Stimulated activated naive CD8-positive, alpha-beta T cell treated with anti-CD3 and anti-CD28 coated beads, Interleukin-15, Interleukin-2, amounts not matched to agents 100 U/mL and 50 U/mL, for 24 hours (primary cell): Measurements from ENCODE around the gene CACUL1.
"Not testable (repeated sequence)": the region's sequence is repeated elsewhere in the genome, so short reads cannot be mapped to it uniquely, and the experiment has no call there.

Experiments used
- ATAC-seq: fragments of 150-1000 bp; cut with Tn5 transposase; one replicate; pipeline ENCODE4 v1.10.0; 2021
- DNase-seq: peaks from one replicate; pipeline ENCODE4 v3.0.0; 2021

Gene CACUL1

DNA sequence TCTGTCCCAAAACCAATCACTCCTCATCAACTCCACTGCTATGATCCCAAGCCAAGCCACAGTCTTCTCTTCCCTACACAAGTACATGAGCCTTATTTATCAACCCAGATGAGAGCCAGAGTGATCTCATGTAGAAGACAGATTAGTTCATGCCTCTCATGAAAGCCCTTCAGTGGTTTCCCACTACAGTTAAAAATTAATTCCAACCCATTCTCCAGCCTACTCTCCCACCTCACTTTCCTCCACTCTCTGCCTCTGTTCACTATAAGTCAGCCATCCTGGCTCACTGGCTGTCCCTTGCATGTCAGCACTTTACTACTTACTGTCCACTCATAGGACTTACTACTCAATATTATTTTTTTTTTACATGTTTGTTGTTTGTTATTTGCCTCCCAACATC is 67.3 kb downstream of the CACUL1 start:
- ATAC-seq (no peak), DNase-seq (no peak)

DNA sequence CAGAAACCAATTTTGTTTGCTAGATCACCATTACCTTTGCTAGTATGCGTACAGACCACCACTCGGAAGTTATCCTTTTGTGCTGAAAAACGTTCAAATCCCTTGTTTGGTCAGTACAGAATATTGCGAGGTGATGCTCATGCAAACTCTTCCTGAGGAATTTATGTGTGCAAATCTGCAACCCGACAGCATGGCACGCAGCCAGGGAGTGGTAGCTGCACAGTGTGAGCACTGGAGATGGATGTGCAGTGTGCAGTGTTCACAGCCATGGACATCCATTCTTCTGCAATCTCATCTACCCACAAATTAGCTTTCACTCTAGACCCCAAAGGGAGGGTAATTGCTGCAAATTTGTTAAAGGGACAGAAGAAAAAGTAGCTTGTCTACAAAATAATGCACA is 72.2 kb downstream of the CACUL1 start:
- ATAC-seq (no peak), DNase-seq (no peak)

DNA sequence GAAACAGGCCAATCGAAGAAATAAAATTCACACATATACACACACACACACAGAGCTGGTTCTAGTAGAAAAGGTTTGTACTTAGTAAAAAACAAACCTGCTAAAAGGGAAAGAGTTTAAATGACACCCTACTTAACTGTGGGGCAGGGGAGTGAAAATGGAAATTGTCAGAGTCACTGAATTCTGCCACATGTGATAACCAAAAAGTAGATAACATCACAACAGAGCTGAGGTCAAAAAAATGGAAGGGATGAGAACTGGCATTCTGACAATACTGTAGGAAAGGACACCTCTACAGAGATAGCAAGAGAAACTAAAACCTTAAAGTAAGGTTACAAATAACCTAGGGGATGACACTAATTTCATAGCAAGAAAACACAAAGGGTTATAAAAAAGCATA is 74.6 kb downstream of the CACUL1 start:
- DNase-seq = no peak
- ATAC-seq = no peak

DNA sequence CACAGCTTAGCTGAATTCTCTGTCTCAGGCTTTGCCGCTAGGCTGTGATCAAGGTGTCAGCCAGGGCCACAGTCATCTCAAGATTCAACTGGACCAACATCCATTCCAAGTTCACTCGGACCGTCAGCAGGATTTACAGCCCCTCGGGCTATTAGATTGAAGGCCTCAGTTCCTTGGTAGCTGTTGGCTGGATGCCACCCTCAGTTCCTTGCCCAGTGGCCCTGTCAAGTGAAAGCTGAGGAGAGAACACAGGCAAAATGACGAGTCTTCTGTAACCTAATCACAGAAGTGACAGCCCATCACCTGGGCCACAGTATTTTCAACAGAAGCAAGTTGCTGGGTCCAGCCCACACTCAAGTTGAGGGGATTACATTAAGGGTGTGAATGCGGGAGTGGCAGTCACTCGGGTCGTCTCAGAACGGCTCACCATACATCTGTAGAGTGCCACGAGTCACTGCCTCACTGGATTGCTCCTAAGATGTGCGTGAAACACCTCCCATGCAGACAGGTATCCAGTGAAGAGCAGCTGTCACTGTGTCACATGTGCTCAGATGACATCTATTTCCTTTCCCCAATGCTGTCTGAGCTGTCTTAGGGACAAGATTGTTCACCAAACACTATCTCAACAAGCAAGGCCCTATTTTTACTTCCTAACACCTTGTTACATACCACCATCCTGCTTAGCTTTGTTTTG is 80.4 kb downstream of the CACUL1 start:
- DNase-seq (no peak), ATAC-seq (peak; percentile 35)

DNA sequence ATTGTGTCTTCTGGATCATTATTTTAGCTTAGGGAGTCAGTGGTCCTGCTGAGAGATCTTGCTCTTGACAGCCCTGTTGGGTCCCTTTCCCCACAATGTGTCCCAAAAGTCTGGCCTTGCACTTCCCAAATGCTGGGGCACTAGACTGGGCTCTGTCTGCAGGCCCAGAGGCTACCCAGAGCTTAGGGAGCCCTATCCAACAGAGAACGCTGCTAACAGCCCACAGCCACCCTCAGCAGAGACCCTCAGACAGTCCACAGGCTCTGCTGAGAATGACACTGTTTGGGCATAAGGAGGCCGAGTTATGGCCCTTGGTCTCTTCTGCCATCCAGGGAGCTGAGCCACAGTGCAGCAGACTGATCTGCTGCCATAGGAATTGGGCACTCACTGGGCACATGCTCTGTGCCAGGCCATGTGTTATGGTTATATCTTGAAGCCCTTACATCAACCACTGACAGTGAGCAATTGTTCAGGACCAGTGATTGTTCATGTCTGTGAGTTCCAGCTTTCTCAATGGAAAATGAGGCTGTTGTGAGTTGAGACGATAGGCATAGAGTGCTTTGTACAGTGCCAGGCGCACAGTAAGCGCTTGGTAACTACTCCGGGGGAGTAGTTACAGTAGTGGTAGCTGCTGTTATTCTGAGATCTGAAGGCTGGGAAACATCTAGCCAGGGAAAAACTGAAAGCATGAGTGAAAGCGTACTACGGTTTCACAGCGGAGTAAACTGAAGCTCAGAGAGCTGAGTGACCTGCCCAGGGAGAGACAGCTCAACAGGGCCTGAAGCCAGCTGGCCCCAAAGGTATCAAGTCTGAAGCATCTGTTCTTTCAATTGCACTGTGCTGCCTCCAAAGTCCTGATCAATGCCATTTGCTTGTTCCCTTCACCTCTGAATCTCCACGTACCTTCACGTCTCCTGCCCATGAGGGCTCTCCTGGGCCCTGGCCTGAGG is 81.7 kb downstream of the CACUL1 start:
- ATAC-seq = peak; percentile 17
- no peak for DNase-seq

DNA sequence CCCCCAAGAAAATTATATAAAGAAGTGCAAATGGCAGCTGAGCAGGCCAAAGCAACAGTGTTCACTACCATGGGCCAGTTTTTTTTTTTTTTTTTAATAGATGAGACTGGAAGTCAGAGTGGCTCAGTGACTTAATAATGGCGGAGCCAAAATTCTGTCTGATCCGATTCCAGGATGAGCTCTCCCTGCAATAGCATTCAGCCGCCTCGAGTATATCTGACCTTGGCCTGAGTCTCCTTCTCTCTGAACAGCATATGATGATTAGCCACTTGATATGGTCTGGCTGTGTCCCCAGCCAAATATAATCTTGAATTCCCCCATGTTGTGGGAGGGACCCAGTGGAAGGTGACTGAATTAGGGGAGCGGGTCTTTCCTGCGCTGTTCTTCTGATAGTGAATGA is 82.6 kb downstream of the CACUL1 start:
- ATAC-seq = no peak
- DNase-seq = no peak

DNA sequence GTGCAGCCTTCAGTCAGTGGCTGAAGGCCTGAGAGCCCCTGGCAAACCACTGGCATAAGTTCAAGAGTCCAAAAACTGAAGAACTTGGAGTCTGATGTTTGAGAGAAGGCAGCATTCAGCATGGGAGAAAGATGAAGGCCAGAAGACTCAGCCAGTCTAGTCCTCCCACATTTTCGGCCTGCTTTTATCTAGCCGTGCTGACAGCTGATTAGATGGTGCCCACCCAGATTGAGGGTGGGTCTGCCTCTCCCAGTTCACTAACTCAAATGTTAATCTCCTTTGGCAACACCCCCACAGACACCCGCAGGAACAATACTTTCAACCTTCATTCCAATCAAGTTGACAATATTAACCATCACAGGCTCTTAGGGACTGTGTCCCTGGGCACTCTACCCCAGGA is 83.5 kb downstream of the CACUL1 start:
- not testable (repeated sequence) for ATAC-seq, DNase-seq

DNA sequence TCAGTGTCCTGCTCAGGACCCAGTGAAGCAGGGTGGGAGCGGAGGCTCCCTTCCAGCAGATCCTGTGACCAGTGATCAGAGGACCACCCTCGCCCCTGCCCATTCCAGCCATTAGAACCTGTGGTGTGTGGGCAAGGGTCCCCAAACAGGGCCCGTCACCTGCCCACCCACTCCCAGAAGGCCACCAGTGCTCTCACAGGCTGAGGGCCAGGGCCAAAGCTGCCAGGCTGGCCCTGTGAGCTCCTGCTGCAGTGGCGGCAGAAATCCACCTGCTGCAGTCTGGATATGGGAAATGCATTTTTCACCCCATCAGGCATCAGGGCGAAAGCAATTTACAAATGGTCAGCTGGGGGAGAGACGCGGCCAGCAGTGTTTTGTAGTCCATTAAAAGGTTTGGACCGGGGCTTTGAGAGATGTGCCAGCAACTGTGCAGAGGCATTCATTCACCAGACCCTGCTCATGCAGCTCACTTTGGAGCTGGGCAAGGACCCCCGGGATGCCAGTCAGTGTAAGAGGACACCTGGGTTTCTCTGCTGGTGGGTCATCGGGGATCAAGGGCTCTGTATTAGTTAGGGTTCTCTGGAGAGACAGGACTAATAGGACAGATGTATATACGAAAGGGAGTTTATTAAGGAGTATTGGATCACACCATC is 84.2 kb downstream of the CACUL1 start:
- ATAC-seq = no peak

DNA sequence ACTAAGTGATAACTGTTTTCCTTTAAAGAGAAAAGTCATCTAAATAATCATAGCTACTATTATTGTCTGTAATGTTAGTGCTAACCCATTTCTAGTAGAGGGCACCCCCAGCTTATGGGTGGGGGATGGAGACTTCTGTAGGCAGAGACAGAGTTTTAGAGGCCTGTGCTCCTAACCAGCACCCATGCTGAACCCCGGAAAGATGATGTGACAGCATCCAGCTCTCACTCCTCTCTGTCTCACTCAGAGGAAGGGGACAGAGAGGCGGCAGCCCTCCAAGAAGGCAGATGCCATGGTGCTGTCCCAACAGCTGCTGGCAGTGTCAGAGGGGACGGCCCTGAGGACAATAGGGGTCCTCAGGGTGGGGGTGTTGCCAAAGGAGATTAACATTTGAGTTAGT is 84.9 kb downstream of the CACUL1 start:
- ATAC-seq (no peak), DNase-seq (no peak)

More for the DNA sequence above, 84.2 kb downstream of the CACUL1 start:
- no peak for DNase-seq

DNA sequence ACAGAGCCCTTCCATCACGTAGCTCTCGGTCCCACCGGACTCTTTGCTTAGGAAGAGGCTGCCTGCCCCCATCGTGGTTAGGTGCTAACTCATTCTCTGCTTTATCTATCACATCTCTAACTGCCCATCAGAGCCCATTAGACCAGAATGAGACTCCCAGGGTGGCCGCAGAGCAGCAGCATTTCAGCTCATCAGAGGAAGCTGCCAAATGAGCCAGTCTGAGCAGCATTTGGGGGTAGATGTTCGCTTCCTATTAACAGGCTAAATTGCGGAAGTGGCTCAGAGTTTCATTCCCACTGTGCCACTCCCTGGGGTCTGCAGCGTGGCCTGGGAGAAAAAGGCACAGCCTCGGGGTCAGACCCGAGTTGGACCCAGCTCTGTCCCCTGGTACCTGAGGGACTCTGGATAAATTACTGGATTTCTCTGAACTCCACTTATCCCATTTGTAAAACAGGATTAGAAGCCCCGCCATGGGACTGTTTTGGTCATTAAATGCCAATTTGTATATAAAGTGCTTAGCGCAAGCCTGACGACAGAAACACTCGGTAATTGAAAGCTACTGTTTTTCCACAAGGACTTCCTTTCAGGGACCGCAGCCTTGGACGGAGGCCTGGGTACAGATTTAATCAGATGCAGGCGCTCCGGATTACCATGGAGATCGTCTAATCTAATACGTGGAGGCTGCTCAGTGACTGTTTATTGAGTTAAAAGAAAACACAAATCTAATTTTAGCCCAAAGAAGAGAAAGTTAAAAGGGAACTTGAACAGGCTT is 85.6 kb downstream of the CACUL1 start:
- ATAC-seq (peak; percentile 21), DNase-seq (no peak)

DNA sequence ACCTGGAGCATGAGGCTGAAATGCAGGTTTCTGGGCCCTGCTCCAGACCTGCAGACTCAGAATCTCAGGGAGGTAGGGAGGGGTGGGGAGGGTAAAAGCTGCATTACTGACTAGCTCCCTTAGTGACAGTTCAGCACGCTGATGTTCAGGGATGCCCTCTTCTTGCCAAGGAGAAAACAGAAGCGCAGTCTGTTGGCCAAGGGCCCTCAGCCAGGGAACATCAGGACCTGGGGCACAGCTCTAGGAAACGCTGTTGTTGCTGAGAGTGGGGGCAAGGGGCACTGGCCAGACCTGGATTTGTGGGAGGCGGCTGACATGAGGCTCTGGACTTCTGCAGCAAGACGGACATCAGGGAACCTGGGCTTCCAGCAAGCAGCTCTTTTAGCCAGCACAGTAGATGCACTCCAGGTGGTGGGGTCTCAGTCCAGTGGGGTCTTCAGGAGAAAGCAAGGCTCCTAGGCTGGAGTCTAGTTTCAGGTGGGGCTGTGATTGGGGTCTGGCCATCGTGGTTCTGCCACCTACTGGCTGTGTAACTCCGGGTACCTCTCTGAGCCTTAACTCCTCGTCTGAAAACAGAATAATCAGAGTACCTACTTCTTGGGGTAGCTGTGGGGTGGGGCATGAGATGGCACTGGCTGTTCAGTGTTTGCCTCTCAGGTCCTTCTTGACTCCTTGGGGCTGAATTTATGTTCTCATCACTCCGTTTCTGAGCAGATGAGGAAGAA is 86.4 kb downstream of the CACUL1 start:
- no peak for ATAC-seq
- no peak for DNase-seq

DNA sequence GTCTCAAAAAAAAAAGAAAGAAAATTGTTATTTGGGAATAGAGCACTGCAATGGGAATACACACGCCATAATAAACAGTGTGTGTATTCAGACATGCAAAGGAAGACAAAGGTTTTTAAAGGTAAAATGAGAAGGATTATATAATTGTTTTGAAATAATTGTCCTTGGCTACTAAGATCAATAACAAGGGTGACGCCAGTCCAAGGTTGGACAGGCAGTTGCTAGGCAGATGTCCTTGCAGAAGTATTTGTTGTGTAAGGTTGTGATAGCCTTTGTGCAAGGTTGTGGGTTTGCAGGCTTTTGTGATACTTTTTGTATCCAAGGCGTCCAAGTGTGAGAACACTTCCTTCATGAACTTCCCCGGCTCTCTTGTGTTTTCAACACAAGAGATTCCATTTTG is 87.0 kb downstream of the CACUL1 start:
- no peak for ATAC-seq

DNA sequence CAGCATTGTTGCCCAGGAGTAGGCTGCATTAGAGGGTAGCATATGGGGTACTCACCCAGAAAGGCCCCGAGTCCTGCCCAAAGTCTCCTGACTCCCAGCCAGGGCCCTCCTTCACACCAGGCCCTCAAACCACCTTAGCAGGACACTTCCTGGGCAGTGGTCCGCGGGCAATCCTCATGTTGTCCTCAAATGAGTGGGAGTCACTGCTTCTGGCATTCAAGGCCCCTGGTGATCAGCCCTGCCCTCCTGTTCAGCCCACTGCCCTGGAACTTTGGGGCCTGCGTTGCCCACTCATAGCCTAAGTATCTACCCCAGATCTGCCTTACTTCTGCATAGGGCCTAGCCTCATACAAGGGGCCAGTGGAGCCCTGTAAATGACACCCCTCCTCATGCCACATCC is 88.4 kb downstream of the CACUL1 start:
- DNase-seq = no peak
- ATAC-seq = no peak

More for the DNA sequence above, 87.0 kb downstream of the CACUL1 start:
- DNase-seq = no peak

DNA sequence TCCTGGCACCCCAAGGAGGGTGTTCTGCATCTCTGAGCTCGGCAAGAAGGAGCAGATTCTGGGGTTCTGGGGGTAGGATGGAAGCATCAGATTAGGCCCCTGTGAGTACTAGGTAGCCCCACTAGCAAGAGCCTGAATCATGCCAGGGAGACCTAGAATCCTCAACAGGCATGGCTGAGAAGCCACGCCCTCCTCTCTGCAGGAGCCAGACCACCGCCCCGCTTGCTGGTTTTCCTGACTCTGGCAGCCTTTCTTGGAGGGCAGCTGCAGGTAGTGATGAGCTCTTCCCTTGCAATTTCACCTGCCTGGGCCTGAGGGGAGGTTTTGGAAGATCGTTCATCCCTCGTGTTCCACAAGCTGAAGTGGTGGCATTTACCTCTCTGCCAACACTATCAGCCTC is 90.4 kb downstream of the CACUL1 start:
- no peak for ATAC-seq
- DNase-seq = no peak

DNA sequence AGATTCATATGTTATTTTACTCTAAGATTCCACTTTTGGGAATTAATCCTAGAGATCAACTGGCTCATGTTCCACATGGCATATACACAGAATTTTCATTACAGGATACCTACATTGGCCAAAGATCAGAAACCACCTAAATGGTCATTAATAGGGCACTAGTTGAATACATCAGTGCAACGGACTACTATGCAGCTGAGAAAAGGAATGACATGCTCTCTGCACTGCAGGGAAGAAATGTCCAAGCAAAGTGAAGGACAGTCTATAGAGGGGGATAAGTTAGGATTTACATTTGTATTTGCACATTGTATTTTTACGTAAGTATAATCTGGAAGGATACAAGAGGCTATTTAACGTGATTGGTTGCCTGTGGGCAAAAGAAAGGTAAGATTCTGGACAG is 91.6 kb downstream of the CACUL1 start:
- no peak for ATAC-seq
- no peak for DNase-seq

DNA sequence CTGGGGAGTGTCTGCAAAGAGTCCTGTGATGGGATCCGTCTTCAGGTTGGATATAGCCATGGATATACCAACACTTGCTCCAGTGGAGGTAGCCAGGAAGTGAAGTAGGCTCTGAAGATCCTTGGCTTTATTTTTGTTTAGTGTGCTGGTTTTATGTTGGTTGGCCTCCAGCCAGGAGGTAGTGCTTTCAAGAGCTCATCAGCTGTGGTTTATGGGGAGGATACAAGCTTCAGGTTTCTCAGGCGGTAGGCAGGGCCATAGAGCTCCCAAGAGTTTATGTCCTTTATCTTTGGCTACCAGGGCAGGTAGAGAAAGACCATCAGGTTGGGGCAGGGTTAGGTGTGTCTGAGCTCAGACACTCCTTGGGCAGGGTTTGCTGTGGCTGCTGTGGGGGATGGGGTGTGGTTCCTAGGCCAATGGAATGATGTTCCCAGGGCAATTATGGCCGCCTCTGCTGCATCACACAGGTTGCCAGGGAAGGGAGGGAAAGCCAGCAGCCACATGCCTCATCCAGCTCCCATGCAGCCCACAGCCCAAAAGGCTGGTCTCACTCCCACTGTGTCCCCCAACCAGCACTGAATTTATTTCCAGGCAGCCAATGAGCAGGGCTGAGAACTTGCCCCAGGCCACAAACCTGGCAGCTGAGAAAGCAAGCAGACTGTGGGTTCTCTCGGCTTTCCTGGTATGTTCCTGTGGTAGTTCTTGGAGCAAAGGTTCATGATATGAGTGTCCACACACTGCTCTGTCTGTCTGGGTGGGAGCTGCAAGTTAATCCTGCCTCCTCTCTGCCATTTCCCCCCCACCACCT is 92.3 kb downstream of the CACUL1 start:
- ATAC-seq (no peak), DNase-seq (no peak)

DNA sequence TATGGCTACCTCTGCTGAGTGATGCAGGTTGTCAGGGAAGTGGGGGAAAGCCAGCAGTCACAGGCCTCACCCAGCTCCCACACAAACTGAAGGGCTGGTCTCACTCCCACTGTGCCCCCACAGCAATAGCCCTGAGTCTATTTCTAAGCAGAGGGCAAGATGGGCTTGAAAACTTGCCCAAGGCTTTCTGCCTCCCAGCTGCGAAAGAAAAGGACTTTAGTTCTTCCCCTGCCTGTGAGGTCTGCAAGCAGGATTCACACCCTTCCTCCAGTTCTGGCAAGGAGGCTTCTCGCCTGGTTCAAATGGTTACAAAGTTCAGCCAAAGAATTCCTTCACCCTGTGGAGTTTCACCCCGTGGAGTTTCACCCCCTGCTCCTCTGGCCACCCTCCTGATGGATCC is 96.0 kb downstream of the CACUL1 start:
- ATAC-seq (no peak), DNase-seq (no peak)

DNA sequence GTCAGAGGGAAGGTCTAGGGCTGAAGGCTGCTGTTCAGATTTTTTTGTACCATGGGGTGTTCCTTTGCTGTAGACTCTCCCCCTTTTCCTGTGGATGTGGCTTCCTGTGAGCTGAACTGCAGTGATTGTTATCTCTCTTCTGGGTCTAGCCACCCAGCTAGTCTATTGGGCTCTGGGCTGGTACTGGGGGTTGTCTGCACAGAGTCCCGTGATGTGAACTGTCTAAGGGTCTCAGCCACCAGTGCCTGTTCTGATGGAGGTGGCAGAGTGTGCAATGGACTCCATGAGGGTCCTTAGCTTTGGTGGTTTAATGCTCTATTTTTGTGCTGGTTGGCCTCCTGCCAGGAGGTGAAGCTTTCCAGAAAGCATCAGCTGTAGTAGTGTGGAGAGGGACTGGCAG is 96.6 kb downstream of the CACUL1 start:
- ATAC-seq, DNase-seq: not testable (repeated sequence)

DNA sequence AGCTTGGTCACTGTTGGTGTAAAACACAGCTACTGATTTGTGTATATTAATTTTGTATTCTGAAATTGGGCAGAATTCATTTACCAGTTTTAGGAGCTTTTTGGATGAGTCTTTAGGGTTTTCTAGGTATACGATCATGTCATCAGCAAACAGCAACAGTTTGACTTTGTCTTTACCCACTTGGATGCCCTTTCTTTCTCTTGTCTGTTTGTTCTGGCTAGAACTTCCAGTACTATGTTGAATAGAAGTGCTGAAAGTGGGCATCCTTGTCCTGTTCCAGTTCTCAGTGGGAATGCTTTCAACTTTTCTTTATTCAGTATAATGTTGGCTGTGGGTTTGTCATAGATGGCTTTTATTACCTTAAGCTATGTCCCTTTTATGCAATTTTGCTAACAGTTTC is 109.5 kb downstream of the CACUL1 start:
- not testable (repeated sequence) for ATAC-seq, DNase-seq

DNA sequence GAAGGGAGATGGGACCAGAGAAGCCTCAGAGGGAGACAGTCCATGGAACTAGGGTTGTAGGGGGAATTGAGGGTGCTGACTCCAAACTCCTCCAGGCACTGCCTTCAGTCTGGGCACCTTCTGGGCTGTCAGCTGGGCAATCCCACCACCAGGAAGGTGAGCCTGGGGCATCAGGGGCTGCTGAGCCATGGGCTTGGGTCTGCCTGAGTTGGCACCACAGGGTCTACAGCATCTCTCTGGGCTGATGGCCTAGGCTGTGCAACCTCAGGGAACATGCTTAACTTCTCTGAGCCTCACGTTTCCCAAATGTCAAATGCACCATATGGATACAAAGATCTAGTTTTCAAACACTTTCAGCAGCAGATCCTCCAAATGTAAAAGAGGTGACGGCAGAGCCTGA is 112.5 kb downstream of the CACUL1 start:
- DNase-seq (no peak), ATAC-seq (no peak)

DNA sequence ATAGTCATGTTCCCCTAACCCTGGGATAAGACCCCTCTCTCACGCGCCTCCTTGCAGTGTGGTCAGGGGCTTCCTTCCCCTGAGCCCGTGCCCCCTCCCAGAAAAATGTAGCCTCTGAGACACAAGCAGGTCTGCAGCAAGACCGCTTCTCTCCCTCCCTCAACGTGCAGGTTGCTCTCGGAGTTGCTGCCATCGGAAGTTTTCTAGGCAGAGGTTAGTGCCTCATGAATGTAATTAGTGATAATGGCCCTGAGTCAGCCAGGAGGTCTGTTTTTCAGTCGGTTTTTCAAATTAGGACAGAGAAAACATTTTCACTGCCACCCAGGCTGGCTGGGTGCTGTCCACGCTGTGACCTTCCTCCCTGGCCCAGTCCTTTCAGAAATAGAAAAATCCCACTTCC is 116.1 kb downstream of the CACUL1 start:
- no peak for ATAC-seq
- DNase-seq = no peak
